GM19043 (cell line): ENCODE results near the gene ZNF593OS.

Experiments
- ATAC-seq: cut with Tn5 transposase; IDR thresholded peaks from one replicate; pipeline ENCODE4 v1.9.1; 2021; ENCODE audit warnings: low read depth; ENCODE audit not compliant: unreplicated experiment

The ZNF593OS gene

GRCh38 chr1:26171084-26172072 lies at the start of gene ZNF593OS:
Gene ZNF593OS, minus strand, starts transcription at chr1:26171832. Its CDS starts 171 bp downstream, at chr1:26171661.
- ATAC-seq, result no peak

GRCh38 chr1:26221094-26221493 lies 49.5 kb upstream of the ZNF593OS start:
- ATAC-seq, result no peak

DNA sequence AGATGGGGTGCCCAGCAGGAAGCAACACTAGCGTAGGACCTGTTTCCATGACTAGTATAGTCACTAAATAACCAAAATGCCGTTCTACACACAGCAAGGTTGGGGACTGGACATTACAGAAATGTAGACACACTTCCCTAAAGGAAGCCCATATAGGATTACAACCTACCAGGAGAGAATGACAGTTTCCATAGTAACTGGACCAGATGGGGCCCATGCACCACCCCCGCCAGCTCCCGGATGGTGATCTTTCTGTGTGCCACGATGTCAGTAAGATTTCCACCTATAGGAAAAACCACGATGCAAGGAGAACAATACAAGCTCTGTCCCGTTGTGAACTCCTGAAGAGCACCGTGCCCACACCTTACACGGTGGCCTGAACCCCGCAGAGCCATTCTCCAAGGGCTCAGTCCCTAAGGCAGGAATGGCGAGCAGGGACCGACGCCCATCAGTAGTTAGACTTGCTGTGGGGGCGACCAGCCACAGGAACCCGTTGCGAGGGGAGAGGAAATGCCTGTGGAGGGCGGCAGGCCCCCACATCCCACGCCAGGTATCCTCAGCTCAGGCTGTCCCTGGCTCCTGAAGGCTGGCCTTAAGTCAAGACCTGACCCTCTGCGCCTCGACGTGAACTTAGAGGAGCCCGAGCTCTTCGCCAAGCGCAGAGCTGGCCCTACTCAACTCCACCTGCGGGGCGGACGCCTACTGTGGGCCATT lies 48.7 kb upstream of the ZNF593OS start:
- no peak for ATAC-seq

DNA sequence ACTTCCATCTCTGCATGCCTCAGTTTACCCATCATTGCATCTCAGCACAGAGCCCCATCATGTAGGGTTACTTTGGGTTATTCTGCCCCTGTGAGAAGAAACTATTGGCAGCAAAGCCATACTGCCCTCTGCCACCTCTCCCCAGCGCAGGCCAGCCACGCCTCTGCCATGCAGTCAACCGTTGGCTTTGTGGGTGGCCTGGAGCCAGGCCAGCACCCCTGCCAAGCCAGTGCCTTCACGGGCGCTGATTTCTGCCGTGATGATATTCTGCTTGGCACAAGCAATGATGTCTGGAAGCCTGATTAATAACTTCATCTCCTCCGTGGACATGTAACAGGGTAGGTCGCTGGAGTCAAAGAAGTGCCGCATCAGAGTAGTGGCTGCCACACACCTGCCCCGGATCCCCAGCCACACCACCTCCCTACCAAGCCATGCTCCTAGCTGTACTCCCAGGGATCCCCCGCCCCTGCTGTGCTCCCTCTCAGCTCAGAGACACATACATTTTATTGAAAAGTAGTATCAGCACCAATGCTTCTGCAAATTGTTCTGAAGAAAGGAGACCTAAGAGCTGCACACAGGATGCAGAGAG lies 47.4 kb upstream of the ZNF593OS start:
- ATAC-seq, result no peak

DNA sequence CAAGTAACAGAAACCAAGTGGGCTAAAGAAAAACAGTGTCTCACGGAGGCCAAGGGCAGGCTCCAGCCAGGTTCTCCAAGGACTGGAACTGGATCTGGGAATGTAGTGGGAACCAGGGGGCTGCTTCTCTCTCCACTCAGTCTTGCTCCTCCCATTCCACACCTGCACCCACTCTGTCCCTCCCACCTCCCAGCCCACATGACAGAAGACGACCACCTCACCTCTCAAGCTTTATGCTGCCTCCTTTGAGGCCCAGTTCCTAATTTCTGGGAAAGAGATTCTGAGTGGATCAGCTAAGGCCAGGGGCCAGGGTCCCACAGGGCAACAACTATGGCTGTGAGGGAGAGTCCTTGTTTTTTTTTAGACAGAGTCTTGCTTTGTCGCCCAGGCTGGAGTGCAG lies 43.6 kb upstream of the ZNF593OS start:
- no peak for ATAC-seq

- no peak for ATAC-seq
Measured at GRCh38 chr1:26213335-26213905, 41.8 kb upstream of the ZNF593OS start.

- no peak for ATAC-seq
Measured at GRCh38 chr1:26212726-26213125, 41.1 kb upstream of the ZNF593OS start.

- ATAC-seq, result no peak
Measured at GRCh38 chr1:26210147-26210870, 38.7 kb upstream of the ZNF593OS start.

- no peak for ATAC-seq
Measured at GRCh38 chr1:26203642-26204318, 32.1 kb upstream of the ZNF593OS start.

DNA sequence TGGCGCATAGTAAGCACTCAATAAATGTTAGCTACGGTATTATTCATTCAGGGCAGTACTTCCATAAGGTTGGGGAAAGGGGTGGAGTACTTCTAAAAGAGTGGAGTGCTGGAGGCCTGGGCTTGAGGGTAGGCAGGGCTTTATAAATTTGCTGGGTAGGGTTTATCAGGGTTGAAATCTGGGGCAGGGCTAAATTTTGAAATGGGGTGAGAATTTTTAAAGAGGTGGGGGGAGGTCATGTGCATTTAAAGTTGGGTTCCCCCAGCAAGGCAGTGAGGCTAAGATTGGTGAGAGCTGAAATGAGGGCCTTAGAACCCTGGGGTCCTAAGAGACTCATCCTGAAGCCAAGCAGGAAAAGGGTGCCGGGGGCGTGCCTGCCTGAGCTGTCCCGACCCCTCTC lies 28.8 kb upstream of the ZNF593OS start:
- ATAC-seq, result no peak

DNA sequence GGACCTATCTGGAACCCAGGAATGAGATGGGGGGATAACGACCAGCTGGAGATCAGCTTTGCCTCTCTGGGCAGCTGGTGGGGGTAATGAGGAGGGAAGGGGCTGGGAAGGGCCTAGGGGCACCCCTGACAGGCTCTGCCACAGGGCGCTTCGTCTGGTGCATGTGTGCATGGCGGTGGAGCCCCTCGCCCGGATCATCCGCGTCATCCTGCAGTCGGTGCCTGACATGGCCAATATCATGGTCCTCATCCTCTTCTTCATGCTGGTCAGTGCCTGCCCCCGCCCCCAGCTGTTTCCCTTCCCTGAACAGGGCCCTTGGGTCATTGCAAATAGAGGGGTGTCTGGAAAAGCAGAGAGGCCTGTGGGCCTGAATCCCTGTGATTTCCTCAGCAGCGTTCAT lies 26.2 kb upstream of the ZNF593OS start:
- ATAC-seq, result no peak

GRCh38 chr1:26197301-26197700 lies 25.7 kb upstream of the ZNF593OS start:
- ATAC-seq, result no peak

DNA sequence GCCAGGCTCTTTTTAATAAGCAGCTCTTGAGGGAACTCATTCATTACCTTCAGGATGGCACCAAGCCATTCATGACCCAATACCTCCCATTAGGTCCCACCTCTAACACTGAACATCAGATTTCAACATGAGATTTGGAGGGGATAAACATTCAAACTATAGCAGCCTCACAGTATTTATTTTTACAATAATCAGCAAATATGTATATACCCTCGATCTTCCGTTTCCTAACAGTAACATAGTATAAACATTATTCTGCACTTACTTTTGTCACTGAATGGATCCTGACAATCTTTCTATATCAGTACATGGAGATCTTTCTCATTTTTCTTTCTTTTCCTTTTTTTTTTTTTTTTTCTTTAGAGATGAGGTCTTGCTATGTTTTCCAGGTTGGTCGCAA lies 24.2 kb upstream of the ZNF593OS start:
- ATAC-seq, result no peak

GRCh38 chr1:26191739-26192138 lies 20.1 kb upstream of the ZNF593OS start:
- no peak for ATAC-seq

DNA sequence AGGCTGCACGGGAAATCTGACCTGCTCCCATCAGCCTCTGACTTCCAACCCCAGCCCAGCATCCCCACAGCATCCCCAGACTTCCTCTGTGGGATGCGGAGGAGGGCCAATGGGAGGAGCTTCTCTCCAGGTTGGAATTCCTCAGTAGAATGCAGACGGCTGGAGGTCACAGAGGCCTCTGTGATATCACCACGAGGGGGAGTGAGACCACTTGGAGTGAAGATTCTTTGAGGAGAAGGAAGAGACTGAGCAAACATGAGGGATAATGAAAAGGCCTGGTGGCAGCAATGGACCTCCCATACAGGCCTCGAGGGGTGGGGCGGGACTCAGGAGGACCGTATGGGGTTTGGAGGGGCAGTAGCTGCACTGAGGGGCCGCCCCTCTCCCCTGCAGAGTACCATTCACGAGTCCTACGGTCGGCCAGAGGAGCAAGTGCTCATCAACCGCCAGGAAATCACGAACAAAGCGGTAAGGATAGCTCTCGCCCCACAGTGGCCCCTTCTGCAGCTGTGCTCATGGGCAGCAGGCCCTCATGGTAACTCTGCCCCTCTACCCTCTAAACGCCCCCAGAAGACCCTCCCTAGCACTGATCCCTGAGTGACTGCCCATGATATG lies 18.8 kb upstream of the ZNF593OS start, which contains the start of gene CATSPER4:
Gene CATSPER4, plus strand, starts transcription at position 230 of the 615 bp plus-strand sequence. Its CDS starts 26 bp downstream, at position 256.
- no peak for ATAC-seq

GRCh38 chr1:26189751-26190275 lies 18.2 kb upstream of the ZNF593OS start:
- ATAC-seq, result no peak

- ATAC-seq, result no peak
Measured at GRCh38 chr1:26189331-26189730, 17.7 kb upstream of the ZNF593OS start.

DNA sequence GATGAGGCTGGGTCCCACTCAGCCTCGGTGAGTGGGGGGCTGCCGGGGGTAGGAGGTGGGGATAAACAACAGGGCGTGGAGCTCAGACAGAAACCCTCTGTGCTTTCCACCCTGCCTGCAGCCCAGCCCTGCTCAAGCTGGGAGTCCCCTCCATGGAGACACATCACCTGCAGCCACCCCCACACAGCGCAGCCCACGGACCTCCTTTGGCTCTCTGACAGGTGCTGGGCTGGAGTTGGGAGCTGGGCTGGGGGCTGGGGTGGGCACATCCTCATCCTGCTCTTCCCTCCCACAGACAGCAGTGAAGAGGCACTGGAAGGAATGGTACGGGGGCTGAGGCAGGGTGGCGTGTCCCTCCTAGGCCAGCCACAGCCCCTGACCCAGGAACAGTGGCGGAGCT lies 16.8 kb upstream of the ZNF593OS start:
- ATAC-seq, result no peak

- no peak for ATAC-seq
Measured at GRCh38 chr1:26187882-26188281, 16.2 kb upstream of the ZNF593OS start.
